Fibroblast of lung (primary cell): ENCODE results near the gene RNF14. TPM values are rescaled to one million over a fixed set of nuclear protein-coding genes. Genes with fewer than 3 reads are reported as not detected.
A peak's percentile ranks its signal among the peaks of the same experiment; 100 is the strongest.

Experiments used
- DNase-seq, 2 donors: peaks; one replicate each; pipeline versions ENCODE4 v3.0.0 to v3.0.0-alpha.2; 2010; ENCODE audit warnings: low read depth in 2 of 2
- H2AFZ ChIP-seq: 2 replicates; pipeline ENCODE4 v1.5.1; 2012; ENCODE audit warnings: low read length, control low read depth, inconsistent platforms
- H3K27ac ChIP-seq: 2 replicates; pipeline ENCODE4 v1.5.1; 2011; ENCODE audit warnings: low read length, control low read depth; ENCODE audit not compliant: insufficient read depth
- H3K27me3 ChIP-seq: 2 replicates; pipeline ENCODE4 v1.5.1; 2011; ENCODE audit warnings: mild to moderate bottlenecking, low read length; ENCODE audit not compliant: control insufficient read depth, insufficient read depth
- H3K36me3 ChIP-seq: 2 replicates; pipeline ENCODE4 v1.5.1; 2011; ENCODE audit warnings: low read length; ENCODE audit not compliant: control insufficient read depth, insufficient read depth
- H3K4me1 ChIP-seq: 2 replicates; pipeline ENCODE4 v1.5.1; 2011; ENCODE audit warnings: low read length; ENCODE audit not compliant: control insufficient read depth, insufficient read depth; ENCODE audit errors: extremely low read depth
- H3K4me2 ChIP-seq: 2 replicates; pipeline ENCODE4 v1.5.1; 2011; ENCODE audit warnings: low read length, control low read depth; ENCODE audit not compliant: insufficient read depth; ENCODE audit errors: extremely low read depth
- H3K4me3 ChIP-seq, 4 experiments: fragments of 200-600 bp in 1 of 4; sonication (generic) in 1 of 4; replicated peaks in 1 of 4; 2 replicates each; pipeline ENCODE4 v1.5.1; 2011 to 2016; ENCODE audit warnings: low read length in 4 of 4, low read depth in 3 of 4, mild to moderate bottlenecking in 3 of 4, control low read depth in 2 of 4, inconsistent platforms in 1 of 4, mixed read lengths in 1 of 4; ENCODE audit not compliant: insufficient read depth in 1 of 4; ENCODE audit errors: control extremely low read depth in 1 of 4
- H3K79me2 ChIP-seq: 2 replicates; pipeline ENCODE4 v1.5.1; 2012; ENCODE audit warnings: mild to moderate bottlenecking, low read length, inconsistent platforms; ENCODE audit not compliant: control insufficient read depth, insufficient read depth
- H3K9ac ChIP-seq: 2 replicates; pipeline ENCODE4 v1.5.1; 2011; ENCODE audit warnings: mild to moderate bottlenecking, low read length, control low read depth; ENCODE audit not compliant: insufficient read depth
- H3K9me3 ChIP-seq: 2 replicates; pipeline ENCODE4 v1.5.1; 2012; ENCODE audit warnings: low read depth, low read length; ENCODE audit not compliant: control insufficient read depth, insufficient read depth
- H4K20me1 ChIP-seq: 2 replicates; pipeline ENCODE4 v1.5.1; 2011; ENCODE audit warnings: low read length; ENCODE audit not compliant: control insufficient read depth, insufficient read depth; ENCODE audit errors: extremely low read depth
- EZH2 ChIP-seq: IDR thresholded peaks from 2 replicates; pipeline ENCODE4 v1.5.1; 2012; ENCODE audit warnings: low read length, control low read depth, mild to moderate bottlenecking; ENCODE audit errors: missing control alignments
- polyA plus RNA-seq, 2 donors: library from polyadenylated mRNA; depleted of rRNA in 1 of 2; stranded (reverse) in 1 of 2; unstranded in 1 of 2; fragments of >200 nt; gene quantifications; 2 replicates each; pipeline ENCODE4 v1.2.1, GENCODE V29; 2011 to 2012; ENCODE audit warnings: missing spikeins in 1 of 2
- total RNA-seq: library from RNA; depleted of rRNA; stranded (reverse); fragments of >200 nt; gene quantifications from 2 replicates; pipeline ENCODE4 v1.2.1, GENCODE V29; 2014
- TF ChIP-seq, protein P1 (sequence below), 2 donors: IDR thresholded peaks in 1 of 2; conservative IDR thresholded peaks in 1 of 2; 1 replicate in 1 of 2; 2 replicates in 1 of 2; pipeline ENCODE4 v1.5.1; 2011 to 2012; ENCODE audit warnings: low read length in 2 of 2, control low read depth in 1 of 2, inconsistent platforms in 1 of 2, low read depth in 1 of 2, mild to moderate bottlenecking in 1 of 2

The RNF14 gene
- total and polyA plus RNA-seq, 2 donors (not counting 1 experiment from before 2014, with no cell fraction given): 62.9 to 65.3 TPM

GRCh38 chr5:141944076-141944475 is 24.8 kb upstream of the RNF14 start:
- no peaks in the 10 kb centered on the region for H3K9me3 ChIP-seq
- no peak overlapping the region for H2AFZ ChIP-seq
- H3K4me3 ChIP-seq: no peak overlapping the region
- no peak for TF ChIP-seq EZH2
- TF ChIP-seq, protein P1, sequence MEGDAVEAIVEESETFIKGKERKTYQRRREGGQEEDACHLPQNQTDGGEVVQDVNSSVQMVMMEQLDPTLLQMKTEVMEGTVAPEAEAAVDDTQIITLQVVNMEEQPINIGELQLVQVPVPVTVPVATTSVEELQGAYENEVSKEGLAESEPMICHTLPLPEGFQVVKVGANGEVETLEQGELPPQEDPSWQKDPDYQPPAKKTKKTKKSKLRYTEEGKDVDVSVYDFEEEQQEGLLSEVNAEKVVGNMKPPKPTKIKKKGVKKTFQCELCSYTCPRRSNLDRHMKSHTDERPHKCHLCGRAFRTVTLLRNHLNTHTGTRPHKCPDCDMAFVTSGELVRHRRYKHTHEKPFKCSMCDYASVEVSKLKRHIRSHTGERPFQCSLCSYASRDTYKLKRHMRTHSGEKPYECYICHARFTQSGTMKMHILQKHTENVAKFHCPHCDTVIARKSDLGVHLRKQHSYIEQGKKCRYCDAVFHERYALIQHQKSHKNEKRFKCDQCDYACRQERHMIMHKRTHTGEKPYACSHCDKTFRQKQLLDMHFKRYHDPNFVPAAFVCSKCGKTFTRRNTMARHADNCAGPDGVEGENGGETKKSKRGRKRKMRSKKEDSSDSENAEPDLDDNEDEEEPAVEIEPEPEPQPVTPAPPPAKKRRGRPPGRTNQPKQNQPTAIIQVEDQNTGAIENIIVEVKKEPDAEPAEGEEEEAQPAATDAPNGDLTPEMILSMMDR (conservative IDR thresholded peaks at IDR 0.05 in 1 of 2, IDR thresholded peaks at IDR 0.05 in 1 of 2; ENCODE audit: low read depth in 1 of 2, low read length in 2 of 2): no peak
- H3K4me1 ChIP-seq: peaks cover 7% of the 10 kb centered on the region
- DNase-seq: no peak
- no peak overlapping the region for H3K4me2 ChIP-seq
- H3K79me2 ChIP-seq: no peaks in the 10 kb centered on the region
- no peak overlapping the region for H3K9ac ChIP-seq
- no peaks in the 10 kb centered on the region for H4K20me1 ChIP-seq
- no peak overlapping the region for H3K27ac ChIP-seq
- H3K36me3 ChIP-seq: no peaks in the 10 kb centered on the region
- no peaks in the 10 kb centered on the region for H3K27me3 ChIP-seq

- Histone ChIP-seq H3K4me2 (no peak overlapping the region), H2AFZ (no peak overlapping the region), H3K4me1 (peaks cover 5% of the 10 kb centered on the region), H3K36me3 (no peaks in the 10 kb centered on the region), H3K27ac (no peak overlapping the region), H3K9me3 (no peaks in the 10 kb centered on the region), H3K79me2 (no peaks in the 10 kb centered on the region), H3K27me3 (no peaks in the 10 kb centered on the region), H3K9ac (no peak overlapping the region), H3K4me3 (no peak overlapping the region), H4K20me1 (no peaks in the 10 kb centered on the region)
- peak in 1 of 2 donors; percentile 21 for DNase-seq
- no peak for TF ChIP-seq EZH2
- TF ChIP-seq, protein P1 (conservative IDR thresholded peaks at IDR 0.05 in 1 of 2, IDR thresholded peaks at IDR 0.05 in 1 of 2; ENCODE audit: low read depth in 1 of 2, low read length in 2 of 2): no peak
These were observed 23.3 kb upstream of the RNF14 start for GRCh38 chr5:141945511-141946051.

GRCh38 chr5:141947316-141947715 is 21.6 kb upstream of the RNF14 start:
- no peak for DNase-seq
- H3K27ac ChIP-seq: no peak overlapping the region
- H2AFZ ChIP-seq: no peak overlapping the region
- H4K20me1 ChIP-seq: no peaks in the 10 kb centered on the region
- peaks cover 1% of the 10 kb centered on the region for H3K27me3 ChIP-seq
- H3K9me3 ChIP-seq: no peaks in the 10 kb centered on the region
- no peak for TF ChIP-seq EZH2
- TF ChIP-seq, protein P1 (conservative IDR thresholded peaks at IDR 0.05 in 1 of 2, IDR thresholded peaks at IDR 0.05 in 1 of 2; ENCODE audit: low read depth in 1 of 2, low read length in 2 of 2): no peak
- H3K79me2 ChIP-seq: no peaks in the 10 kb centered on the region
- no peaks in the 10 kb centered on the region for H3K36me3 ChIP-seq
- H3K4me1 ChIP-seq: no peaks in the 10 kb centered on the region
- no peak overlapping the region for H3K9ac ChIP-seq
- no peak overlapping the region for H3K4me2 ChIP-seq
- H3K4me3 ChIP-seq: no peak overlapping the region
